Measurements from ENCODE around the gene GLS2.
"Not testable (repeated sequence)": the region's sequence is repeated elsewhere in the genome, so short reads cannot be mapped to it uniquely, and the experiment has no call there.

The GLS2 gene

GRCh38 chr12:56488041-56488955, at the start of gene GLS2:
TSS of gene GLS2 (minus strand) at chr12:56488161. CDS start at chr12:56488118, 43 bp downstream.
- peak; percentile 62 for DNase-seq (ENCODE audit: low read depth)

- DNase-seq (ENCODE audit: low read depth), result no peak
Observed at GRCh38 chr12:56537546-56537945, 49.6 kb upstream of the GLS2 start.

- no peak for DNase-seq (ENCODE audit: low read depth)
Observed at GRCh38 chr12:56530390-56531055, 42.6 kb upstream of the GLS2 start.

GRCh38 chr12:56529656-56530055, 41.7 kb upstream of the GLS2 start:
- DNase-seq (ENCODE audit: low read depth), result no peak

- DNase-seq (ENCODE audit: low read depth), result no peak
Observed at GRCh38 chr12:56528846-56529245, 40.9 kb upstream of the GLS2 start.

GRCh38 chr12:56522411-56523193, 34.6 kb upstream of the GLS2 start:
- DNase-seq (ENCODE audit: low read depth), result no peak

- peak; percentile 4 for DNase-seq (ENCODE audit: low read depth)
Observed at GRCh38 chr12:56521590-56522371, 33.8 kb upstream of the GLS2 start, which contains the start of gene RBMS2. TSS of gene RBMS2 (plus strand) at chr12:56521820. CDS start at chr12:56522024, 204 bp downstream.

- DNase-seq (ENCODE audit: low read depth), result no peak
Observed at GRCh38 chr12:56521209-56521589, 33.2 kb upstream of the GLS2 start.

GRCh38 chr12:56520506-56520905, 32.5 kb upstream of the GLS2 start:
- no peak for DNase-seq (ENCODE audit: low read depth)

- no peak for DNase-seq (ENCODE audit: low read depth)
Observed at GRCh38 chr12:56520048-56520447, 32.1 kb upstream of the GLS2 start.

GRCh38 chr12:56518570-56518969, 30.6 kb upstream of the GLS2 start:
- no peak for DNase-seq (ENCODE audit: low read depth)

- DNase-seq (ENCODE audit: low read depth), result no peak
Observed at GRCh38 chr12:56517854-56518253, 29.9 kb upstream of the GLS2 start.

- not testable (repeated sequence) for DNase-seq (ENCODE audit: low read depth)
Observed at GRCh38 chr12:56514014-56514318, 26.0 kb upstream of the GLS2 start.

- DNase-seq (ENCODE audit: low read depth), result no peak
Observed at GRCh38 chr12:56510786-56511185, 22.8 kb upstream of the GLS2 start.

GRCh38 chr12:56499879-56500278, 11.9 kb upstream of the GLS2 start:
- DNase-seq (ENCODE audit: low read depth), result not testable (repeated sequence)

- not testable (repeated sequence) for DNase-seq (ENCODE audit: low read depth)
Observed at GRCh38 chr12:56499452-56499851, 11.5 kb upstream of the GLS2 start.

GRCh38 chr12:56498126-56498902, 10.4 kb upstream of the GLS2 start:
- DNase-seq (ENCODE audit: low read depth), result not testable (repeated sequence)

GRCh38 chr12:56496704-56497103, 8.7 kb upstream of the GLS2 start:
- DNase-seq (ENCODE audit: low read depth), result peak; percentile 41

GRCh38 chr12:56494481-56494880, 6.5 kb upstream of the GLS2 start:
- DNase-seq (ENCODE audit: low read depth), result not testable (repeated sequence)

GRCh38 chr12:56494106-56494415, 6.1 kb upstream of the GLS2 start:
- not testable (repeated sequence) for DNase-seq (ENCODE audit: low read depth)
